Loucy (cell line): ENCODE results near the gene PRDM8.

ENCODE experiments used
- CTCF ChIP-seq: fragments of 200-600 bp; sonication (generic); conservative IDR thresholded peaks from 2 replicates; pipeline ENCODE4 v1.5.1; 2014; ENCODE audit warnings: mild to moderate bottlenecking, antibody characterized with exemption, low read length
- EZH2phosphoT487 ChIP-seq: fragments of 200-600 bp; IDR thresholded peaks from 2 replicates; pipeline ENCODE4 v1.6.1; 2018; ENCODE audit warnings: antibody characterized with exemption, mild to moderate bottlenecking, moderate library complexity, borderline replicate concordance

- TF ChIP-seq CTCF (no peak), EZH2phosphoT487 (no peak)
Observed at GRCh38 chr4:80207172-80207583, 9.9 kb downstream of the PRDM8 start.
